HG03354 (cell line): Measurements from ENCODE around the gene PTPRJ.
"Not testable (repeated sequence)": the region's sequence is repeated elsewhere in the genome, so short reads cannot be mapped to it uniquely, and the experiment has no call there.

Experiments
- ATAC-seq: cut with Tn5 transposase; IDR thresholded peaks from one replicate; pipeline ENCODE4 v1.9.1; 2021; ENCODE audit warnings: mild to moderate bottlenecking; ENCODE audit not compliant: unreplicated experiment, poor library complexity, severe bottlenecking

The PTPRJ gene

DNA sequence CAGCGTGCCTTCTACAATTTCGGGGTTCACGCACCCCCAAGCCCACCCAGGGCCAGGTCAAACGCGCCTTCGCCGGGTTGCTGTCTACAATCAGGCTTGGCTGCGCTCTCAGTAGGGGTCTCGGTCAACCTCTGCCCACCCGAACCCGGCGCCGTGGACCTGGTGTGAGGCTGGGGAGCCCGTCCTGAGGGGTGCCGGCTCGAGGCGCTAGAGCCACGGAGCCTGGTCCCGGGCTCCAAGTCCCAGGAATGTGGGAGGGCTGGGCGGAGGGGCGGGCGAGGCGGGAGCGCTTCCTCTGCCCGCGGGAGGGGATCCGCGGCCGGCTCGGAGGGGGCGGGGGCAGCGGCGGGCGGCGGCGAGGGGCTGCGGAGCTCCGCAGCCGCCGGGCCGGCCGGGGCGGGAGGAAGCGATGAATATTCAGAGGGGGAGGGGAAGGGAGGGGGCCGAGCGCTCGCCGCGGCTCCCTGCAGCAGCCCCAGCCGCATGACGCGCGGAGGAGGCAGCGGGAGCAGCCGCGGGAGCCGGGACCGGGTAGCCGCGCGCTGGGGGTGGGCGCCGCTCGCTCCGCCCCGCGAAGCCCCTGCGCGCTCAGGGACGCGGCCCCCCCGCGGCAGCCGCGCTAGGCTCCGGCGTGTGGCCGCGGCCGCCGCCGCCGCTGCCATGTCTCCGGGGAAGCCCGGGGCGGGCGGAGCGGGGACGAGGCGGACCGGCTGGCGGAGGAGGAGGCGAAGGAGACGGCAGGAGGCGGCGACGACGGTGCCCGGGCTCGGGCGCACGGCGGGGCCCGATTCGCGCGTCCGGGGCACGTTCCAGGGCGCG is at the start of gene PTPRJ:
PTPRJ (plus strand) TSS at position 472 of the 819 bp plus-strand sequence. CDS start 354 bp downstream, outside the sequence.
- peak; percentile 57 for ATAC-seq

DNA sequence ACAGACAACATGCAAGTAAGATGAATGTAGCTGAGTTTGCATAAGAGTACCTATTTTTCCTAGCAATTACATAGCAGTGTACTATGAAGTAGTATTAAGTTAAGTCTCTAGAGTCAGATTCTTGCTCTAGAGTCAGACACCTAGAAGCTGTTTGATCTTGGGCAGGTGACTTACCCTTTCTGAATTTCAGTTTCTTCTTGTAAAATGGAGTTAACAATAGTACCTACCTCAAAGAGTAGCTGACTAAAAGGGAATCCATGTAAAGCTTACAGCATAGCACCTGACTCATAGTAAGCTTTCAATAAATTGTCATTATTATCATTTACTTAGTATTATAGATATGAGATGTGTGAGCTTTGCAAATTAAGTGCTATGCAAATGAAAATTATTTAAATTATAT is 47.8 kb upstream of the PTPRJ start:
- ATAC-seq = no peak

DNA sequence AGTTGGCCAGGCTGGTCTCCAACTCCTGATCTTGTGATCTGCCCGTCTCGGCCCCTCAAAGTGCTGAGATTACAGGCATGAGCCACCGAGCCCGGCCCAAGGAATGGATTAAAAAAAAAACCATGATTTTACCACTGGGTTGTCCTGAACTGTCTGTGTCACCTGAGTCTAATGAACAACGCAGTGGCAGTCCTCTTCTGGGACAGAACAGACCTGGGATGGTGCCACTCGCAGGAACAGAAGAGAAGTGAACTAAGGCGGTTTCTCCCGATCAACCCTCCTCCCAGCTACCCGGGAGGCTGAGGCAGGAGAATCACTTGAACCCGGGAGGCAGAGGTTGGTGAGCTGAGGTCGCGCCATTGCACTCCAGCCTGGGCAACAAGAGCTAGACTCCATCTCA is 46.6 kb upstream of the PTPRJ start:
- ATAC-seq = not testable (repeated sequence)

DNA sequence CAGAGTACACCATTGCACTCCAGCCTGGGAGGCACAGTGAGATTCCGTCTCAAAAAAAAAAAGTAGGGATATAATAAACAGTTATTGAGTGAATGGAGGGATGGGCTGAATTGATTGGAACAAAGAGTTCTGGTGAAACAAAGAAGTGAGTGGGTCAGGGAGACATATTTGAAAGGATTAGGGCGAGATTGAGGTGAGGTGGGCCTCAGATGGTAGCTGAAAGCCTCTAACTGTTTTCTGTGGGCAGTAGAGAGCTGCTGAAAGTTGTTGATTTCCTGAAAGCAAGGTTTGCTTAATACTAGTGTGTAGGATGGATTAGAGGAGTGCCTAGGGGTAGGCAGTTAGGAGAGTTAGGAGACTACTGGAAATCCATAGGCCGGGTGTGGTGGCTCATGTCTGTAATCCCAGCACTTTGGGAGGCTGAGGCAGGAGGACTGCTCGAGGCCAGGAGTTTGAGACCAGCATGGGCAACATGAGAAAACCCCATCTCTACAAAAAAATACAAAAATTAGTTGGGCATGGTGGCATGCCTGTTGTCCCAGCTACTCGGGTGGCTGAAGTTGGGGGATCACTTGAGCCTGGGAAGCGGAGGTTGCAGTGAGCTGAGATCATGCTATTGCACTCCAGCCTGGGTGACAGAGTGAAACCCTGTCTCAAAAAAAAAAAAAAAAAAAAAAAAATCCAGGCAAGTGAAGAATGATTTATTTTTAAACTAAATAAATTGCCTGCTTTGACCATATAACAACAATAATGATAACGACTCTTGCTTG is 41.4 kb upstream of the PTPRJ start:
- ATAC-seq = no peak

DNA sequence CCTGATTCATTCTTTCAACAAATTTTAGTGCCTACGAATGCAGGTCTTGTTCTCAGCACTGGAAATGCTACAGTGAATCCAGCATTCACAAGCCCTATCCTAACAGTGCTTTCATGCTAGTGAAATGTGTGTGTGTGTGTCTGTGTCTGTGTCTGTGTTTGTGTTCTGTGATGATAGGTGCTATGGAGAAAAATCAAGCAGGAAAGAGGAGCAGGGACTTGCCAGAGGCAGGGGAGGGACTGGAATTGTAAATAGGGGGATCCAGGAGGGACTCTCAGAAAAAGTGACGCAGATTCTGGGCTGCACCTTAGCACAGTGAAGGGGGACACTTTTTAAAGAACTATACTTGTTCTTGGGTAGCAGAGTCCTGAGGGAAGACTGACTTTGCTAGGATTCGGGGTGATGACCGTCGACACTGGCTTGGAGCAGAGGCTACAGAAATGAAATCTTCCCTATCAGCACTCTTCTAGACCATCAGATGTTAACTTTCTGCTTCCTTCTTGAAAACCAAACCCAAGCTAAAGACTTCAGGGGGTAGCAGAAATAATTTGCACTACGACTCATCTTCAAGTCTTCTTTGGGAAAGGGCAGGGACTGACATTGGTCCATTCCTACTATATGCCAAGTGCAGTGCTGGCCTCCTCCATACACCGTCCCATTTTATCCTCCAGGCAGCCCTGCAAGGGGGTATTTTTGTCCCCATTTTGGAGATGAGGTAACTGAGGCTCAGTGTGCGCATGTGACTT is 39.3 kb upstream of the PTPRJ start:
- ATAC-seq = no peak

DNA sequence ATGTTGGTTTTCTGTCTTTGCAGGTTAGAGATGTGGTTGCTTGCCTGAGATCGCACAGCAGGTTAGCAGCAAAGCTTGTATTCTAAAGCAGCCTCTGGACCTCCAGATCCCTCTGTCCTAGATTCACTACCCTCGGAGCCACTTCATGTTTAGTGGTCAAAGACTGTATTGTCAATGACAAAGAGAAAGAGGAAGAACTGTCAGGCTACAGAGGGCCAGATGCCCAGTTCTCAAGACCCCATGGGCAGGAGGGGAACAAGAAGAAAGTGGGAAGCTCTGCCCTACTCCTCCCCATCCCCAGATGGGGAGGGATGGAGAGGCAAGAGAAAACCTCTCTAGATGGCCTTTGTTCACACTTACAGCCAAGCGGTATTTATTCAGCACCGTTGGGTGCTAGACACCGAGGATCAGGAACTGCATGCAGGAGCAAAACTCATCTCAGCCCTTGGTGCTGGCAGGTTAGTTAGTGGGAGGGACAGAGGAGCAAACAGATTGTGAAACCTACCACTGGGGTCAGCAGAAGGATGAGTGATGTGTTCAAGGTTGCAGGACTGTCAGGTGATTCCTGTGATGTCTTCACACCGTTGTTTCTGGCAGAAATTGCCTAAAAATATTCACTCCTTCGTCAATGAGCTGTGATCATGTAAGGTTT is 38.3 kb upstream of the PTPRJ start:
- ATAC-seq = no peak

DNA sequence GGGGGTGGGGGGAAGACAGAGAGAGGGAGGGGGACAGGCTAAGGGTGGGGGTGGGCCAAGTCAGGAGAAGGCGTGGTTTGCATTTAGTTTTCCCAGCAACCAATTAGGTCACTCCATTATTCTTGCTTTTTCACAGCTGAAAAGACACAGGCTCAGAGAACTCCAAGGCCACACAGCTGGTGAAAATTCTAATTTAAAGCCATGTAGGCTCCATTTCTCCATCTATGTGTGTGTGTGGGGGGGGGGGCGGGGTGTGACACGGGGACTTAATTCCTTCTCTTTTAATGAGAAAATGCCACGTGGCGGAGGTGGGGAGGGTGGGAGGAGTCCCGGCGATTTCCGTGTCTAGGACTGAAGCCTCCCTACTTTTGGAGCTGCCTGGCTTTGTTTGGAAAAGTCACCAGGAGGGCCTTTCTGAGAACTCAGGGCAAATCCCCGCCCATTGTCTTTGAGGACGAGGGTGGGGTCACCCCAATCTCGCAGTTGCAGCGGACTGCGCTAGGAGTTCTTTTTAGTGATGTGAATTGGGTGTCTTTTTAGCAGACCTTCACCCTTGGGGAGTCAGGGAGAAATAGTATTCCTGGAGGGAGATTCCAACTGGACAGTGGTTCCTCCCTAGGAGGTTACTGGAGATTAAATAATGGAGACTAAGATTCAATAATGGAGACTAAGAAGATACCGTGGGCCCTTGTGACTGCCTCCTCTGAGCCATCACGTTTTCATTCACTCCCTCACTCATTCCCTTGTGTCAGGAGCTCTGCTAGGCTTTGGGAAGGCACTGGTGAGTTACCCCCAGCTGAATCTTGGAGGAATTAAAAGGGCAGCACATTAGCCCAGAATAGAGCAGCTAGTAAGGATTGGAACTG is 36.4 kb upstream of the PTPRJ start:
- no peak for ATAC-seq

DNA sequence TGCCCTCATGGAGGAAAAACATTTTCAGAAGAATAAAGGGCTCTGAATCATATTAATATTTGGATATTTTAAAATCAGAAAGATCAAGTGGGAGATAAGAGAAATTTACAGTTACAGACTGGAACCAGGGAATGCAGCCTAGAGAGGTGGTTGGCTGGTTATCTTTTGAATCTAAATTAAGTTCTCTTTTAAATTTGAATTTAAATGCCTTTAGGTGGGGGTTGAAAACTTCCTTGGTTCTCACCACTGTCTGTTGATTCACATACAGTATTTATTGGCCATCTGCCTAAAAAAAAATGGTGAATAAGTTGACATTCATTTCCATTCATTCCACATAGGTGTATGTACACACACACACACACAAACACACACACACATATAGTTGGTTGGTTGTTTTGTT is 35.7 kb upstream of the PTPRJ start:
- no peak for ATAC-seq

DNA sequence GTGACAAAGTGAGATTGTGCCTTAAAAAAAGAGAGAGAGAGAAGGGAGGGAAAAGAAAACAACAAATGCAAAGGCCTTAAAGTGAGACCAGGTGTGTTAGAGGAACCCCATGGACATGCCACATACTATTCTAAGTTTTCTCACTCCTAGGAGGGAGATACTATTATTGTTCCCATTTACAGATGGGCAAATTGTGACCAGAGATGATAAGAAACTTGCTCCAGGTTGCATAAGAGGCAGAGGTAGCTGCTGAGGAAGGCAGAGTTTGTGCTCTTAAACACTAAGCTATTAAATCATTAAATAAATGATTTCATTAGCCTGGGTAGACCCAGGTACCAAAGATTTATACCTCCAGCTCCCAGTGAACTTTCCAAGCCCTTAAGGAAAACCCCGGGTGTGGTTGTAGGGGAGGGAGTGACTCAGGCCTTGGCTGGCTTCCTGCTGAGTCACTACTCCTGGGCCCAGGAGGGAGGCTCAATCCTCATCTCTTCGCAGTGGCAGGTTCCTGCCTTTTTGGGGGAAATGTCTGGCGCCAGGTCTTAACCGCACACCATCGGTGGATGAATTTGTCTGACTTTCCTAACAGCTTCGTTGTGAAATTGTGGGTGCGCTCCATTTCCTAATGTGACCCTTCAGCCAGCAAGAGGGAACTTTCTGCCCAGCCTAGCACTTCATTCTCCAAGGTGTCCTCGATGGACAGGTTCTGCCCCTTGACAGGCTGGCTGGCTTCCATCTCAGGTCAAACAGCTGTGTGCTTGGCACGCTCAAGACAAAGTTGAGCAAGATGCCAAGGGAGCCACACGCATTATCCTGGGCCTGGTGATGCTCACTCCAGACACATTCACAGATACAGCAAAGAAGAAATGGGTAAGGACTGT is 33.4 kb upstream of the PTPRJ start:
- ATAC-seq = no peak

DNA sequence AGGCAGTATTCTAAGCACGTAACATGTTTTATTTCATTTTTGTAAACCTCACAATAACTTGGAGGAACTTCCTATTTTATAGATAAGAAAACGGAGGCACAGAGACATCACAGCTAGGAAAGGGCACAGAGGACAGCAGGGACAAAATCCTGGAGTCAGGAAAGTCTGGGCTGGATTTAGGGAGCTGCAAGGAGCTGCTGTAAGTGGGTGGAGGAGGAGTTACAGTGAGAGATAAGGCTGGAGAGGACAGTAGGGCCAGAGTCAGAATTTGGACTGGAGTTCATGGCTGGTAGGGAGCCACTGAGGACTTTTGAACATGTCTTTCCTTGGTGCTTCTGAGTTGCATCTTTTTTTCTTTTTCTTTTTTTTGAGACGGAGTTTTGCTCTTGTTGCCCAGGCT is 32.2 kb upstream of the PTPRJ start:
- no peak for ATAC-seq

DNA sequence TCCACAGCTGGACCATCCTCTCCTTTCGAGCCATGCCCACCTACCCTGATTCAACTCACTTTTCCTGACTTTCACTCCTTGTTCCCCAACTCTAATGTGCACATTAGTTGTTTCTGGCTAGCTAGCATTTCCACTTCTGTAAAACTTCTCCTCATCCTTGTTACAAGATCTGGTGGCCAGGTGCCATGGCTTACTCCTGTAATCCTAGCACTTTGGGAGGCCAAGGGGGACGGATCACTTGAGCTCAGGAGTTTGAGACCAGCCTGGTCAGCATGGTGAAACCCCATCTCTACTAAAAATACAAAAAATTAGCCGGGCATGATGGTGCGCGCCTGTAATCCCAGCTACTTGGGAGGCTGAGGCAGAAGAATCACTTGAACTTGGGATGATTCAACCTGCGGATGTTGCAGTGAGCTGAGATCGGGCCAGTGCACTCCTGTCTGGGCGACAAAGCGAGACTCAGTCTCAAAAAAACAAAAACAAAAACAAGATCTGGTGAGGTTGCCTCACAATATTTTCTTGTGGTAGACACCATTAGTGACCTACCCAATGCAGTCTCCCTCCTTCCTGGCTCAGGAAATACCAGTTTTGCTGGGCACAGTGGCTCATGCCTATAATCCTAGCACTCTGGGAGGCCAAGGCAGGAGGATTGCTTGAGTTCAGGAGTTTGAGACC is 31.2 kb upstream of the PTPRJ start:
- ATAC-seq = not testable (repeated sequence)

DNA sequence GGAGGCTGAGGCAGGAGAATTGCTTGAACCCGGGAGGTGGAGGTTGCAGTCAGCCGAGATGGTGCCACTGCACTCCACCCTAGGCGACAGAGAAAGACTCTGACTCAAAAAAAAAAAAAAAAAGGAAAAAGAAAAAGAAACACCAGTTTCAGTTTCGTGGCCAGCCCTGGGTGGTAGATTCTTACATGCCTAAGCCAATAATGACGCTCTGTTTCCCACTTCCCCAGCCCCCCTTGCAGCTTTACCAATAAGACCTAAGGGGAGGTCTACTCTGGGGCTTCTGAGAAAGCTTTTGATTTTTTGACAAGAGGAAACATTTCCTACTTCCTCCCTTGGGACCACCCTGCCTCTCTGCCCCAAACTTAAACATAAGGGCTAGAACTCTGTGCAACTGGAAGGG is 30.0 kb upstream of the PTPRJ start:
- peak; percentile 90 for ATAC-seq

DNA sequence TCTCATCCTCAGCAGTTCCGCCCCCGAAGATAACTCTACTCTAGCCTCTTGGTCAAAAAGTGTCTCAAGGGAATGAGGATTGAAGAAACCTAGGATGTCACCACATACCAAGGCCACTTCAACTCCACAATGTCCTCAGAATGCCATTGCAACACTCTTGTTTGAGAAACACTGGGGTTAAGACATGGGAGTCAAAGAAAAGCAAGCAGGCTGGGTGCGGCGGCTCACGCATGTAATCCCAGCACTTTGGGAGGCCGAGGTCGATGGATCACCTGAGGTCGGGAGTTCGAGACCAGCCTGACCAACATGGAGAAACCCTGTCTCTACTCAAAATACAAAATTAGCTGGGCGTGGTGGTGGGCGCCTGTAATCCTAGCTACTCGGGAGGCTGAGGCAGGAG is 28.9 kb upstream of the PTPRJ start:
- not testable (repeated sequence) for ATAC-seq

DNA sequence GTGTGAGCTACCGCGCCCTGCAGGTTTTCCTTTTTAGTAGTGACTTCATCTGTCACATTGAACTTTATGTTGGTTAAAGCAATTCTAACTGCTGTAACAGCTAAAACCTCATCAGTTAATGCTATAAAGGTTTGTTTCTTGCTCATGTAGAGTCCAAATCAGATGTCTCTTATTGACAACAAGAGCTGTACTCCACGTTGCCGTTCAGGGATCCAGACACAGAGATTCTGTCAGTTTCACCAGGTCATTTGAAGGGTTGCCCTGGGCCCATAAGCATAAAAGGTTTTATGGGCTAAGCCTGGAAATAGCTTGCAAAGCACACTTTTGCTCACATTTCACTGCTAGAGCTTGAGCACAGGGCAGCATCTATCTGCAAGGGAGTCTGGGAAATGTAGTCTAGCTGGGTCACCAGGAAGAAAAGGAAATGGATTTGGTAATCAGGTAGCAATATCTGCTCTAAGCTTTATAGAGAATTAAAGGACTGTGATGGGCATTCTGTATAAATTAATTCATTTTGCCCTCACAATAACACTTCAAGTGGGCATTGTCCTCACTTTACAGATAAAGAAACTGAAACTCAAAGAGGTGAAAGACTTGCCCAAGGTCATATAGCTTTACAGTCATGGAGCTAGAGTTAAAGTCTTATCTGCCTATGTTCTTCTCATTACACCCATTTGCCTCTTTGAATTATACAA is 25.2 kb upstream of the PTPRJ start:
- ATAC-seq = no peak

DNA sequence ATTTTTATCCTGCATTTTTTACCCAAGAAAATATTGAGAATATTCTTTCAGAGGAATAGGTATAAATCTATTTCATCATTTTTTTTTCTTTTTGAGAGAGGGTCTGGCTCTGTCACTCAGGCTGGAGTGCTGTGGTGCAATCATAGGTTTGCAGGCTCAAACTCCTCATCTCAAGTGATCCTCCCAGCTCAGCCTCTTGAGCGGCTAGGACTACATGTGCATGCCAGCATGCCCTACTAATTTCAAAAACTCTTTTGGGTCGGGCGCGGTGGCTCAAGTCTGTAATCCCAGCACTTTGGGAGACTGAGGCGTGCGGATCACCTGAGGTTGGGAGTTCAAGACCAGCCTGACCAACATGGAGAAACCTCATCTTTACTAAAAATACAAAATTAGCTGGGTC is 20.3 kb upstream of the PTPRJ start:
- no peak for ATAC-seq

DNA sequence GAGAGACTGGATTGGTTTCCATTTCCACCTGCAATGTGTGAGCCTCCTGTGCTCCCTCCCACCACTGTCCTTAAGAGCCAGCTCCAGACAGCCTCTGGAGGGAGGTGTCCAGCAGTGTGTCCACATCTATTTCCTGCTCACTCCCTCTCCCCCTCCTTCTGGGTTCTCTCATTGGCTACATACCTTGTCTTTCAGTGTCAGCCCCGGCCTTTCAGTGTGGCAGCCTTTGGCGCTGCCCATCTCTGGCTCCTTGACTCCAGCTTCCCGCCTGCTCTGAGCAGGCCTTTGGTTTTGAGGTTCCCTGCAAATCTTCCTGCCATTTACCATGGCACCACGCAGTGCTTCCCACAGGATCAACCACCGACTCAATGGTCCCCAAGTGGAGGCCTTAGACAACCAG is 19.0 kb upstream of the PTPRJ start:
- ATAC-seq = no peak

DNA sequence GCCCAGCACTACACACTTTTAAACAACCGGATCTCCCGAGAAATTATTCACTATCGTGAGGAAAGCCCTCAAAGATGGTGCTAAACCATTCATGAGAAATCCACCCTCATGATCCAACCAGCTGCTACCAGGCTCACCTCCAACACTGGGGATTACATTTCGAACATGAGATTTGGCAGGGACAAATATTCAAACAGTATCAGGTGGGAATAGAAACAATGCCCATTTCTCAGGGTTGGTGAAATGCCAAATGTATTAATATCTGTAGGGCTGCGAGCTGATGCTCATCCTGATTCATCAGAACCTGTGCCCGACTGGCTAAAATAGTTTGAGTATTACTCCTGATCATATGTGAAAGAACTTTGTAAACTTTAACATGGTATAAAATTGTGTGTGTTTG is 15.8 kb upstream of the PTPRJ start:
- no peak for ATAC-seq
